ENCODE data around the gene NBEA. TPM values are rescaled to one million over a fixed set of nuclear protein-coding genes. Genes with fewer than 3 reads are reported as not detected.

NBEA gene
- total RNA-seq, 1 donor from 2014 or later, result 37.1 TPM

GRCh38 chr13:35474496-35475211 is 532.6 kb downstream of the NBEA start:
- no peak for DNase-seq (ENCODE audit: low spot score)

GRCh38 chr13:35475212-35475959 is 533.3 kb downstream of the NBEA start:
- no peak for DNase-seq (ENCODE audit: low spot score)

GRCh38 chr13:35475960-35476943 is 534.2 kb downstream of the NBEA start, which contains the start of gene MAB21L1:
MAB21L1 (minus strand) TSS chr13:35476689; CDS start chr13:35476138, 551 bp downstream.
- DNase-seq (ENCODE audit: low spot score), result no peak

- DNase-seq (ENCODE audit: low spot score), result no peak
Observed at GRCh38 chr13:35477386-35477946, 535.4 kb downstream of the NBEA start.

GRCh38 chr13:35478271-35479037 is 536.4 kb downstream of the NBEA start:
- no peak for DNase-seq (ENCODE audit: low spot score)

- DNase-seq (ENCODE audit: low spot score), result no peak
Observed at GRCh38 chr13:35479038-35479492, 537.0 kb downstream of the NBEA start.

- no peak for DNase-seq (ENCODE audit: low spot score)
Observed at GRCh38 chr13:35479706-35480105, 537.6 kb downstream of the NBEA start.

- no peak for DNase-seq (ENCODE audit: low spot score)
Observed at GRCh38 chr13:35480346-35480745, 538.3 kb downstream of the NBEA start.

GRCh38 chr13:35481777-35482176 is 539.7 kb downstream of the NBEA start:
- DNase-seq (ENCODE audit: low spot score), result no peak

GRCh38 chr13:35482527-35482926 is 540.5 kb downstream of the NBEA start:
- no peak for DNase-seq (ENCODE audit: low spot score)

GRCh38 chr13:35483761-35484160 is 541.7 kb downstream of the NBEA start:
- DNase-seq (ENCODE audit: low spot score), result no peak

- no peak for DNase-seq (ENCODE audit: low spot score)
Observed at GRCh38 chr13:35484384-35484783, 542.3 kb downstream of the NBEA start.

GRCh38 chr13:35485424-35485823 is 543.4 kb downstream of the NBEA start:
- no peak for DNase-seq (ENCODE audit: low spot score)

- no peak for DNase-seq (ENCODE audit: low spot score)
Observed at GRCh38 chr13:35489050-35489449, 547.0 kb downstream of the NBEA start.

GRCh38 chr13:35496006-35496405 is 553.9 kb downstream of the NBEA start:
- DNase-seq (ENCODE audit: low spot score), result no peak

- DNase-seq (ENCODE audit: low spot score), result no peak
Observed at GRCh38 chr13:35496761-35497386, 554.8 kb downstream of the NBEA start.

GRCh38 chr13:35498231-35498630 is 556.2 kb downstream of the NBEA start:
- DNase-seq (ENCODE audit: low spot score), result no peak

- no peak for DNase-seq (ENCODE audit: low spot score)
Observed at GRCh38 chr13:35499196-35499662, 557.2 kb downstream of the NBEA start.

GRCh38 chr13:35499676-35500075 is 557.6 kb downstream of the NBEA start:
- no peak for DNase-seq (ENCODE audit: low spot score)

GRCh38 chr13:35500144-35500543 is 558.1 kb downstream of the NBEA start:
- no peak for DNase-seq (ENCODE audit: low spot score)

Data from umbilical cord (tissue), 2 donors.